ENCODE results near the gene L3MBTL2.

The L3MBTL2 gene

DNA sequence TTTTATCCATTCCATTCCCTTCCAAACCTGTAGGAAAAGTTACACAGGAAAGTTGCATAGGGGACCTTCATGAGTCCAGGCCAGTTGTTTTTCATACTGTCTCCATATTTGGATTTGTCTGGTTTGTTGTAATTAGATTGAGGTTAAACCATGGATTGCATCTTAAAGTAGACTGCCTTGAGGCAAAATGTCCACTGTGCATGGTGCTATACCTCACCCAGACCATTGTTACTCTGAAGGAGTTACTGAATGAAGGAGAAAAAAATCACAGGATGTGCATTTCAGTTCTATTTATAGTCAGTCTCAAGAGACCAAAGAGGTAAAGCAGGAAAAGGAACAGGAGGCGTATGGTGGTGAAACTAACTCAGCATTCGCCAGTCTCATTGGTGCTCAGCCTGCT is 29.6 kb upstream of the L3MBTL2 start:
- TF ChIP-seq EGR1 (IDR thresholded peaks at IDR 0.05), result no peak

DNA sequence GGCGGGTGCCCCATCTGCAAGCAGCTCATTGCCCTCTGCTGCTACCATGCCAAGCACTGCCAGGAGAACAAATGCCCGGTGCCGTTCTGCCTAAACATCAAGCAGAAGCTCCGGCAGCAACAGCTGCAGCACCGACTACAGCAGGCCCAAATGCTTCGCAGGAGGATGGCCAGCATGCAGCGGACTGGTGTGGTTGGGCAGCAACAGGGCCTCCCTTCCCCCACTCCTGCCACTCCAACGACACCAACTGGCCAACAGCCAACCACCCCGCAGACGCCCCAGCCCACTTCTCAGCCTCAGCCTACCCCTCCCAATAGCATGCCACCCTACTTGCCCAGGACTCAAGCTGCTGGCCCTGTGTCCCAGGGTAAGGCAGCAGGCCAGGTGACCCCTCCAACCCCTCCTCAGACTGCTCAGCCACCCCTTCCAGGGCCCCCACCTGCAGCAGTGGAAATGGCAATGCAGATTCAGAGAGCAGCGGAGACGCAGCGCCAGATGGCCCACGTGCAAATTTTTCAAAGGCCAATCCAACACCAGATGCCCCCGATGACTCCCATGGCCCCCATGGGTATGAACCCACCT is 28.0 kb upstream of the L3MBTL2 start:
- no peak for TF ChIP-seq EGR1 (IDR thresholded peaks at IDR 0.05)
- no peak for TF ChIP-seq CEBPB (IDR thresholded peaks at IDR 0.05)
- TF ChIP-seq TAF1 (IDR thresholded peaks at IDR 0.05; ENCODE audit: low read depth), result no peak
- TF ChIP-seq, protein P1, sequence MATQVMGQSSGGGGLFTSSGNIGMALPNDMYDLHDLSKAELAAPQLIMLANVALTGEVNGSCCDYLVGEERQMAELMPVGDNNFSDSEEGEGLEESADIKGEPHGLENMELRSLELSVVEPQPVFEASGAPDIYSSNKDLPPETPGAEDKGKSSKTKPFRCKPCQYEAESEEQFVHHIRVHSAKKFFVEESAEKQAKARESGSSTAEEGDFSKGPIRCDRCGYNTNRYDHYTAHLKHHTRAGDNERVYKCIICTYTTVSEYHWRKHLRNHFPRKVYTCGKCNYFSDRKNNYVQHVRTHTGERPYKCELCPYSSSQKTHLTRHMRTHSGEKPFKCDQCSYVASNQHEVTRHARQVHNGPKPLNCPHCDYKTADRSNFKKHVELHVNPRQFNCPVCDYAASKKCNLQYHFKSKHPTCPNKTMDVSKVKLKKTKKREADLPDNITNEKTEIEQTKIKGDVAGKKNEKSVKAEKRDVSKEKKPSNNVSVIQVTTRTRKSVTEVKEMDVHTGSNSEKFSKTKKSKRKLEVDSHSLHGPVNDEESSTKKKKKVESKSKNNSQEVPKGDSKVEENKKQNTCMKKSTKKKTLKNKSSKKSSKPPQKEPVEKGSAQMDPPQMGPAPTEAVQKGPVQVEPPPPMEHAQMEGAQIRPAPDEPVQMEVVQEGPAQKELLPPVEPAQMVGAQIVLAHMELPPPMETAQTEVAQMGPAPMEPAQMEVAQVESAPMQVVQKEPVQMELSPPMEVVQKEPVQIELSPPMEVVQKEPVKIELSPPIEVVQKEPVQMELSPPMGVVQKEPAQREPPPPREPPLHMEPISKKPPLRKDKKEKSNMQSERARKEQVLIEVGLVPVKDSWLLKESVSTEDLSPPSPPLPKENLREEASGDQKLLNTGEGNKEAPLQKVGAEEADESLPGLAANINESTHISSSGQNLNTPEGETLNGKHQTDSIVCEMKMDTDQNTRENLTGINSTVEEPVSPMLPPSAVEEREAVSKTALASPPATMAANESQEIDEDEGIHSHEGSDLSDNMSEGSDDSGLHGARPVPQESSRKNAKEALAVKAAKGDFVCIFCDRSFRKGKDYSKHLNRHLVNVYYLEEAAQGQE (IDR thresholded peaks at IDR 0.05; ENCODE audit: low read depth), result no peak
- TF ChIP-seq FOXM1 (IDR thresholded peaks at IDR 0.05; ENCODE audit: borderline replicate concordance, low read depth), result no peak
- TF ChIP-seq CREB1 (IDR thresholded peaks at IDR 0.05; ENCODE audit: low read depth), result no peak
- TF ChIP-seq ZBTB7A (IDR thresholded peaks at IDR 0.05; ENCODE audit: low read depth), result no peak
- TF ChIP-seq, protein P2, sequence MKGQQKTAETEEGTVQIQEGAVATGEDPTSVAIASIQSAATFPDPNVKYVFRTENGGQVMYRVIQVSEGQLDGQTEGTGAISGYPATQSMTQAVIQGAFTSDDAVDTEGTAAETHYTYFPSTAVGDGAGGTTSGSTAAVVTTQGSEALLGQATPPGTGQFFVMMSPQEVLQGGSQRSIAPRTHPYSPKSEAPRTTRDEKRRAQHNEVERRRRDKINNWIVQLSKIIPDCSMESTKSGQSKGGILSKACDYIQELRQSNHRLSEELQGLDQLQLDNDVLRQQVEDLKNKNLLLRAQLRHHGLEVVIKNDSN (IDR thresholded peaks at IDR 0.05), result no peak
- TF ChIP-seq, protein P3, sequence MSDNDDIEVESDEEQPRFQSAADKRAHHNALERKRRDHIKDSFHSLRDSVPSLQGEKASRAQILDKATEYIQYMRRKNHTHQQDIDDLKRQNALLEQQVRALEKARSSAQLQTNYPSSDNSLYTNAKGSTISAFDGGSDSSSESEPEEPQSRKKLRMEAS (IDR thresholded peaks at IDR 0.05), result no peak
- no peak for TF ChIP-seq TCF12 (IDR thresholded peaks at IDR 0.05; ENCODE audit: low read depth)
- TF ChIP-seq EP300 (IDR thresholded peaks at IDR 0.05; ENCODE audit: borderline replicate concordance), result no peak
- no peak for TF ChIP-seq RAD21 (IDR thresholded peaks at IDR 0.05; ENCODE audit: low read depth)
- no peak for TF ChIP-seq TEAD4 (IDR thresholded peaks at IDR 0.05)
- no peak for TF ChIP-seq NFIC (IDR thresholded peaks at IDR 0.05)
- TF ChIP-seq YY1 (IDR thresholded peaks at IDR 0.05; ENCODE audit: low read depth), result no peak

DNA sequence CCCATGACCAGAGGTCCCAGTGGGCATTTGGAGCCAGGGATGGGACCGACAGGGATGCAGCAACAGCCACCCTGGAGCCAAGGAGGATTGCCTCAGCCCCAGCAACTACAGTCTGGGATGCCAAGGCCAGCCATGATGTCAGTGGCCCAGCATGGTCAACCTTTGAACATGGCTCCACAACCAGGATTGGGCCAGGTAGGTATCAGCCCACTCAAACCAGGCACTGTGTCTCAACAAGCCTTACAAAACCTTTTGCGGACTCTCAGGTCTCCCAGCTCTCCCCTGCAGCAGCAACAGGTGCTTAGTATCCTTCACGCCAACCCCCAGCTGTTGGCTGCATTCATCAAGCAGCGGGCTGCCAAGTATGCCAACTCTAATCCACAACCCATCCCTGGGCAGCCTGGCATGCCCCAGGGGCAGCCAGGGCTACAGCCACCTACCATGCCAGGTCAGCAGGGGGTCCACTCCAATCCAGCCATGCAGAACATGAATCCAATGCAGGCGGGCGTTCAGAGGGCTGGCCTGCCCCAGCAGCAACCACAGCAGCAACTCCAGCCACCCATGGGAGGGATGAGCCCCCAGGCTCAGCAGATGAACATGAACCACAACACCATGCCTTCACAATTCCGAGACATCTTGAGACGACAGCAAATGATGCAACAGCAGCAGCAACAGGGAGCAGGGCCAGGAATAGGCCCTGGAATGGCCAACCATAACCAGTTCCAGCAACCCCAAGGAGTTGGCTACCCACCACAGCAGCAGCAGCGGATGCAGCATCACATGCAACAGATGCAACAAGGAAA is 27.3 kb upstream of the L3MBTL2 start:
- no peak for TF ChIP-seq CREB1 (IDR thresholded peaks at IDR 0.05; ENCODE audit: low read depth)
- TF ChIP-seq EP300 (IDR thresholded peaks at IDR 0.05; ENCODE audit: borderline replicate concordance), result no peak
- no peak for TF ChIP-seq EGR1 (IDR thresholded peaks at IDR 0.05)
- no peak for TF ChIP-seq CEBPB (IDR thresholded peaks at IDR 0.05)
- TF ChIP-seq, protein P3 (IDR thresholded peaks at IDR 0.05), result no peak
- no peak for TF ChIP-seq FOXM1 (IDR thresholded peaks at IDR 0.05; ENCODE audit: borderline replicate concordance, low read depth)
- TF ChIP-seq, protein P1 (IDR thresholded peaks at IDR 0.05; ENCODE audit: low read depth), result no peak
- TF ChIP-seq RAD21 (IDR thresholded peaks at IDR 0.05; ENCODE audit: low read depth), result no peak
- TF ChIP-seq YY1 (IDR thresholded peaks at IDR 0.05; ENCODE audit: low read depth), result no peak
- TF ChIP-seq, protein P2 (IDR thresholded peaks at IDR 0.05), result no peak
- TF ChIP-seq TCF12 (IDR thresholded peaks at IDR 0.05; ENCODE audit: low read depth), result no peak
- TF ChIP-seq TAF1 (IDR thresholded peaks at IDR 0.05; ENCODE audit: low read depth), result no peak
- TF ChIP-seq NFIC (IDR thresholded peaks at IDR 0.05), result no peak
- TF ChIP-seq ZBTB7A (IDR thresholded peaks at IDR 0.05; ENCODE audit: low read depth), result no peak
- no peak for TF ChIP-seq TEAD4 (IDR thresholded peaks at IDR 0.05)

DNA sequence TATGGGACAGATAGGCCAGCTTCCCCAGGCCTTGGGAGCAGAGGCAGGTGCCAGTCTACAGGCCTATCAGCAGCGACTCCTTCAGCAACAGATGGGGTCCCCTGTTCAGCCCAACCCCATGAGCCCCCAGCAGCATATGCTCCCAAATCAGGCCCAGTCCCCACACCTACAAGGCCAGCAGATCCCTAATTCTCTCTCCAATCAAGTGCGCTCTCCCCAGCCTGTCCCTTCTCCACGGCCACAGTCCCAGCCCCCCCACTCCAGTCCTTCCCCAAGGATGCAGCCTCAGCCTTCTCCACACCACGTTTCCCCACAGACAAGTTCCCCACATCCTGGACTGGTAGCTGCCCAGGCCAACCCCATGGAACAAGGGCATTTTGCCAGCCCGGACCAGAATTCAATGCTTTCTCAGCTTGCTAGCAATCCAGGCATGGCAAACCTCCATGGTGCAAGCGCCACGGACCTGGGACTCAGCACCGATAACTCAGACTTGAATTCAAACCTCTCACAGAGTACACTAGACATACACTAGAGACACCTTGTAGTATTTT is 26.6 kb upstream of the L3MBTL2 start:
- TF ChIP-seq TAF1 (IDR thresholded peaks at IDR 0.05; ENCODE audit: low read depth), result no peak
- no peak for TF ChIP-seq CEBPB (IDR thresholded peaks at IDR 0.05)
- TF ChIP-seq ZBTB7A (IDR thresholded peaks at IDR 0.05; ENCODE audit: low read depth), result no peak
- TF ChIP-seq EP300 (IDR thresholded peaks at IDR 0.05; ENCODE audit: borderline replicate concordance), result no peak
- TF ChIP-seq, protein P3 (IDR thresholded peaks at IDR 0.05), result no peak
- no peak for TF ChIP-seq CREB1 (IDR thresholded peaks at IDR 0.05; ENCODE audit: low read depth)
- TF ChIP-seq, protein P1 (IDR thresholded peaks at IDR 0.05; ENCODE audit: low read depth), result no peak
- no peak for TF ChIP-seq FOXM1 (IDR thresholded peaks at IDR 0.05; ENCODE audit: borderline replicate concordance, low read depth)
- TF ChIP-seq TCF12 (IDR thresholded peaks at IDR 0.05; ENCODE audit: low read depth), result no peak
